ENCODE data around the gene JAK3. TPM values are rescaled to one million over a fixed set of nuclear protein-coding genes. Genes with fewer than 3 reads are reported as not detected.

Gene JAK3
- polyA plus RNA-seq, 3 donors = 13.8 to 44.6 (median 34.0) TPM

DNA sequence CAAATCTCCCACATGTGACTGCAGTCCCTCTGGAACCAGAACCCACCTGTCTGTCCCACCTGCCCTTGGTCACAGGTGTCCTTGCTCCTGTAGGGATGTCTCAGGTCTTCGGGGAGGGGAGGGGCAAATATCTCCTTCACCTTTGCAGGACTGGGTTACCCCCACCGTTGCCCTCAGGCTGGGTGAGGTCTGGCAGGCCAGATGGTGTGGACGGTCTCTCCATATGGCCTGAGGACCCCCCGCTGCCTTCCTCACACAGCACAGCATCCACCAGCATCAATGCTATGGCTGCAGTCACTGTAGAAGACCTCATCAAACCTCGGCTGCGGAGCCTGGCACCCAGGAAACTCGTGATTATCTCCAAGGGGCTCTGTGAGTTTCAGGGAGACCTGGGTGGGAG, 33.9 kb upstream of the JAK3 start:
- Mint-ChIP-seq H3K27ac (no peak overlapping the region), H3K9me3 (no peaks in the 10 kb centered on the region), H3K4me1 (no peaks in the 10 kb centered on the region), H3K36me3 (no peaks in the 10 kb centered on the region), H3K27me3 (ENCODE audit: low read depth in 3 of 3) (peaks cover 3 to 4% (median 3%) of the 10 kb centered on the region in 3 donors), H3K4me3 (no peak overlapping the region)
- Histone ChIP-seq H3K4me2 (replicated peaks; ENCODE audit: extremely low read depth, low read length, poor library complexity, severe bottlenecking) (no peak overlapping the region), H3K27me3 (ENCODE audit: control insufficient read depth in 2 of 2, insufficient read depth in 2 of 2, low read length in 2 of 2) (no peaks in the 10 kb centered on the region), H4K20me1 (ENCODE audit: insufficient read depth, low read length) (no peaks in the 10 kb centered on the region), H3K9ac (ENCODE audit: insufficient read depth, low read length, poor library complexity, severe bottlenecking) (no peak overlapping the region), H3K27ac (ENCODE audit: low read depth in 1 of 2, low read length in 2 of 2) (no peak overlapping the region), H3K9me3 (replicated peaks in 1 of 2; ENCODE audit: control insufficient read depth in 1 of 2, insufficient read depth in 1 of 2, low read length in 2 of 2) (no peaks in the 10 kb centered on the region), H2AFZ (ENCODE audit: insufficient read depth, low read depth, low read length, poor library complexity, severe bottlenecking) (no peak overlapping the region), H3K36me3 (replicated peaks in 1 of 2; ENCODE audit: control insufficient read depth in 1 of 2, insufficient read depth in 2 of 2, low read length in 2 of 2) (no peaks in the 10 kb centered on the region), H3K79me2 (ENCODE audit: insufficient read depth, low read length) (no peaks in the 10 kb centered on the region), H3K4me1 (ENCODE audit: control insufficient read depth in 1 of 2, insufficient read depth in 2 of 2, low read length in 2 of 2) (no peaks in the 10 kb centered on the region), H3K4me3 (replicated peaks in 1 of 3; ENCODE audit: low read depth in 2 of 3, low read length in 3 of 3) (no peak overlapping the region)
- intact Hi-C loops (cut with micrococcal nuclease) = no loop called here
- WGBS (ENCODE audit: insufficient coverage) = 88% methylated on average over 5 of the region's 7 CpGs
- TF ChIP-seq, protein P1, sequence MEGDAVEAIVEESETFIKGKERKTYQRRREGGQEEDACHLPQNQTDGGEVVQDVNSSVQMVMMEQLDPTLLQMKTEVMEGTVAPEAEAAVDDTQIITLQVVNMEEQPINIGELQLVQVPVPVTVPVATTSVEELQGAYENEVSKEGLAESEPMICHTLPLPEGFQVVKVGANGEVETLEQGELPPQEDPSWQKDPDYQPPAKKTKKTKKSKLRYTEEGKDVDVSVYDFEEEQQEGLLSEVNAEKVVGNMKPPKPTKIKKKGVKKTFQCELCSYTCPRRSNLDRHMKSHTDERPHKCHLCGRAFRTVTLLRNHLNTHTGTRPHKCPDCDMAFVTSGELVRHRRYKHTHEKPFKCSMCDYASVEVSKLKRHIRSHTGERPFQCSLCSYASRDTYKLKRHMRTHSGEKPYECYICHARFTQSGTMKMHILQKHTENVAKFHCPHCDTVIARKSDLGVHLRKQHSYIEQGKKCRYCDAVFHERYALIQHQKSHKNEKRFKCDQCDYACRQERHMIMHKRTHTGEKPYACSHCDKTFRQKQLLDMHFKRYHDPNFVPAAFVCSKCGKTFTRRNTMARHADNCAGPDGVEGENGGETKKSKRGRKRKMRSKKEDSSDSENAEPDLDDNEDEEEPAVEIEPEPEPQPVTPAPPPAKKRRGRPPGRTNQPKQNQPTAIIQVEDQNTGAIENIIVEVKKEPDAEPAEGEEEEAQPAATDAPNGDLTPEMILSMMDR (IDR thresholded peaks at IDR 0.05) = no peak
- DNase-seq = no peak

DNA sequence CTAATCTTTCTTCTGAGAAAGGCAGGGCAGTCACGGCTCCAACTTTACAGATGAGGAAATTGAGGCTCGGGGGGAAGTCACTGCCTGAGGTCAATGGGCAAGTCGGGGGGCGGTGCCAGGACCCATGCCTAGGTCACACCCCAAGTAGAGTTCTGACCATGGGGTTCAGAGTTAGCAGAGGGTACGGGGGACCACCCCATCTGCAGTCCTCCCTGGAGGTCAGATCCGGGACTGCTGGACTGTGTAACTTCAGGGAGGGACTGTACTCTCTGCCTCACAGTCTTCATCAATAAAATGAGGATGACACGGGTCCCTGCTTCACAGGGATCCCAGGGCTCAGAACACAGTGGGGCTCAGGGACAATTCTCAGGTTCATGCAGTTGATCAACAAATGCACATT, 31.7 kb upstream of the JAK3 start:
- Histone ChIP-seq H3K9me3 (replicated peaks in 1 of 2; ENCODE audit: control insufficient read depth in 1 of 2, insufficient read depth in 1 of 2, low read length in 2 of 2) (no peaks in the 10 kb centered on the region), H3K9ac (ENCODE audit: insufficient read depth, low read length, poor library complexity, severe bottlenecking) (no peak overlapping the region), H3K4me2 (replicated peaks; ENCODE audit: extremely low read depth, low read length, poor library complexity, severe bottlenecking) (no peak overlapping the region), H3K27ac (ENCODE audit: low read depth in 1 of 2, low read length in 2 of 2) (no peak overlapping the region), H3K27me3 (ENCODE audit: control insufficient read depth in 2 of 2, insufficient read depth in 2 of 2, low read length in 2 of 2) (peaks cover 0 to 5% of the 10 kb centered on the region in 2 donors), H3K4me1 (ENCODE audit: control insufficient read depth in 1 of 2, insufficient read depth in 2 of 2, low read length in 2 of 2) (no peaks in the 10 kb centered on the region), H2AFZ (ENCODE audit: insufficient read depth, low read depth, low read length, poor library complexity, severe bottlenecking) (no peak overlapping the region), H3K79me2 (ENCODE audit: insufficient read depth, low read length) (no peaks in the 10 kb centered on the region), H3K36me3 (replicated peaks in 1 of 2; ENCODE audit: control insufficient read depth in 1 of 2, insufficient read depth in 2 of 2, low read length in 2 of 2) (no peaks in the 10 kb centered on the region), H4K20me1 (ENCODE audit: insufficient read depth, low read length) (no peaks in the 10 kb centered on the region), H3K4me3 (replicated peaks in 1 of 3; ENCODE audit: low read depth in 2 of 3, low read length in 3 of 3) (no peak overlapping the region)
- H3K9me3 Mint-ChIP-seq = peaks cover 0 to 2% (median 0%) of the 10 kb centered on the region in 7 donors
- TF ChIP-seq, protein P1 (IDR thresholded peaks at IDR 0.05) = no peak
- H3K27me3 Mint-ChIP-seq (ENCODE audit: low read depth in 3 of 3) = peaks cover 8 to 17% (median 11%) of the 10 kb centered on the region in 3 donors
- WGBS (ENCODE audit: insufficient coverage) = 82% methylated on average over 7 of the region's 7 CpGs
- H3K4me3 Mint-ChIP-seq = no peak overlapping the region
- intact Hi-C loops (cut with micrococcal nuclease) = no loop called here
- no peaks in the 10 kb centered on the region for H3K36me3 Mint-ChIP-seq
- H3K27ac Mint-ChIP-seq = no peak overlapping the region
- no peaks in the 10 kb centered on the region for H3K4me1 Mint-ChIP-seq
- DNase-seq = no peak
